ENCODE data around the gene HAPLN2. TPM values are rescaled to one million over a fixed set of nuclear protein-coding genes. Genes with fewer than 3 reads are reported as not detected.

Gene HAPLN2
- total and polyA plus RNA-seq, 2 of the 8 experiments (the other 6 are each of a cell fraction or from before 2014, with no cell fraction given): 0.19 to 0.51 TPM

- Histone ChIP-seq H3K79me1 (ENCODE audit: low read depth, low read length) (no peaks in the 10 kb centered on the region), H3K9ac (replicated peaks in 1 of 4; ENCODE audit: extremely low read depth in 1 of 4, low read depth in 3 of 4, low read length in 3 of 4) (no peak overlapping the region), H3K27me3 (replicated peaks in 1 of 4; ENCODE audit: control insufficient read depth in 3 of 4, extremely low read depth in 1 of 4, insufficient read depth in 3 of 4, low read length in 3 of 4) (peaks cover 2 to 52% (median 34%) of the 10 kb centered on the region in 4 experiments), H4K20me1 (replicated peaks in 1 of 2; ENCODE audit: control insufficient read depth in 1 of 2, insufficient read depth in 2 of 2, low read length in 2 of 2) (no peaks in the 10 kb centered on the region), H3K9me3 (ENCODE audit: insufficient read depth in 2 of 2, low read depth in 1 of 2, low read length in 1 of 2) (no peaks in the 10 kb centered on the region), H3K79me2 (ENCODE audit: control insufficient read depth in 1 of 2, insufficient read depth in 2 of 2, low read length in 2 of 2) (no peaks in the 10 kb centered on the region), H4K5ac (ENCODE audit: insufficient read length, low read depth, low read length) (no peak overlapping the region), H3K36me3 (ENCODE audit: control insufficient read depth in 2 of 4, insufficient read depth in 4 of 4, low read length in 3 of 4) (no peaks in the 10 kb centered on the region), H3K14ac (ENCODE audit: insufficient read length) (no peak overlapping the region), H3K4me3 (ENCODE audit: extremely low read depth in 1 of 4, insufficient read depth in 2 of 4, low read depth in 3 of 4, low read length in 4 of 4) (peak overlapping the region in 1 of 4 experiments; percentile 58; a peak in 1 of 8 replicates), H2AK5ac (ENCODE audit: low read depth, low read length) (no peak overlapping the region), H2BK20ac (ENCODE audit: low read length) (no peak overlapping the region), H3K4ac (replicated peaks; ENCODE audit: insufficient read length, low read depth, low read length) (no peak overlapping the region), H3K18ac (ENCODE audit: extremely low read depth, low read length) (no peak overlapping the region), H2BK120ac (replicated peaks; ENCODE audit: low read depth, low read length) (no peak overlapping the region), H3K56ac (replicated peaks; ENCODE audit: insufficient read length, low read depth, low read length) (no peak overlapping the region), H3K4me2 (ENCODE audit: insufficient read depth in 1 of 2, low read depth in 2 of 2, low read length in 2 of 2) (peak overlapping the region; percentile 68 to 82; a peak in 3 of 4 replicates), H4K8ac (ENCODE audit: extremely low read depth, insufficient read depth, low read length) (no peak overlapping the region; the same call in 1 of the 2 replicates), H3K27ac (ENCODE audit: low read depth, low read length) (no peak overlapping the region), H3K4me1 (replicated peaks in 1 of 4; ENCODE audit: control insufficient read depth in 3 of 4, insufficient read depth in 4 of 4, low read length in 3 of 4) (peaks cover 13 to 19% (median 15%) of the 10 kb centered on the region in 4 experiments), H4K91ac (replicated peaks; ENCODE audit: insufficient read length, low read length) (no peak overlapping the region), H3K23me2 (ENCODE audit: low read depth, low read length) (peaks cover 11% of the 10 kb centered on the region), H2AFZ (ENCODE audit: low read length) (no peak overlapping the region), H2BK12ac (ENCODE audit: low read depth, low read length) (no peak overlapping the region), H3K23ac (ENCODE audit: insufficient read length) (no peak overlapping the region), H2BK15ac (ENCODE audit: low read length) (no peak overlapping the region), H2BK5ac (ENCODE audit: low read depth, low read length) (no peak overlapping the region)
- ChIA-PET CTCF (ENCODE audit: partially characterized antibody) (interaction anchor here (1.0 to 66.0 kb wide), 6 partner anchors 12 to 49 kb away, joined by 3 to 4284 read pairs (median 130); partner anchors contain the start of genes BCAN, CRABP2, HAPLN2 and ISG20L2), POLR2A (ENCODE audit: partially characterized antibody) (interaction anchor here (1.2 to 2.8 kb wide), 4 partner anchors 13 to 28 kb away, joined by 6 to 10 read pairs (median 8); partner anchors contain the start of gene NES)
- FAIRE-seq: no peak
- 59% methylated on average over 7 of the region's 9 CpGs; no CpG with 5 or more reads in 1 of the 2 experiments for WGBS, 2 experiments (ENCODE audit: extremely low coverage in 1 of 2, insufficient coverage in 1 of 2, insufficient read length in 1 of 2, insufficient replicate concordance in 2 of 2, low coverage in 1 of 2, low lambda C conversion rate in 2 of 2, missing lambda C conversion rate in 1 of 2)
- no peak for DNase-seq (ENCODE audit: low read depth in 1 of 2, low spot score in 2 of 2)
- no peak for TF ChIP-seq RFX5 (IDR thresholded peaks at IDR 0.05; ENCODE audit: borderline replicate concordance, low read depth, low read length)
These were observed 36.8 kb downstream of the HAPLN2 start for GRCh38 chr1:156655904-156656516.

Data from H1 (cell line).